Spinal cord (tissue), 10 donors: ENCODE measurements around the gene BRD1. TPM values are rescaled to one million over a fixed set of nuclear protein-coding genes. Genes with fewer than 3 reads are reported as not detected.
A peak's percentile ranks its signal among the peaks of the same experiment; 100 is the strongest.

Source experiments
- DNase-seq, 6 donors: peaks; one replicate each; pipeline versions ENCODE4 v3.0.0 to v3.0.0-alpha.2; 2013 to 2015; ENCODE audit warnings: low spot score in 6 of 6, low read depth in 4 of 6
- H3K27ac ChIP-seq: one replicate; pipeline ENCODE4 v1.5.1; 2013; ENCODE audit warnings: low read depth, low read length, control low read depth
- H3K27me3 ChIP-seq: one replicate; pipeline ENCODE4 v1.6.1; 2013; ENCODE audit warnings: low read length; ENCODE audit not compliant: control insufficient read depth, insufficient read depth
- H3K36me3 ChIP-seq: one replicate; pipeline ENCODE4 v1.6.1; 2013; ENCODE audit warnings: low read length; ENCODE audit not compliant: control insufficient read depth, insufficient read depth
- H3K4me1 ChIP-seq: one replicate; pipeline ENCODE4 v1.6.1; 2013; ENCODE audit warnings: low read length; ENCODE audit not compliant: control insufficient read depth, insufficient read depth
- H3K4me3 ChIP-seq: one replicate; pipeline ENCODE4 v1.5.1; 2013; ENCODE audit warnings: low read depth, low read length, control low read depth
- H3K9me3 ChIP-seq: one replicate; pipeline ENCODE4 v1.6.1; 2013; ENCODE audit warnings: low read length; ENCODE audit not compliant: control insufficient read depth, insufficient read depth
- WGBS: methylation state at CpG from one replicate; pipeline ENCODE4 v1.1.5; 2013; ENCODE audit warnings: missing lambda C conversion rate; ENCODE audit not compliant: insufficient coverage; 5-methylcytosine and 5-hydroxymethylcytosine counted together
- polyA plus RNA-seq, 2 donors: library from polyadenylated mRNA; unstranded; fragments of 120-200 nt; gene quantifications; one replicate each; pipeline ENCODE4 v1.2.1, GENCODE V29; 2013; ENCODE audit not compliant: insufficient read length in 2 of 2
- total RNA-seq, 2 donors: library from RNA; depleted of rRNA in 1 of 2; stranded (reverse); fragments of 120-200 nt in 1 of 2; fragments of >200 nt in 1 of 2; gene quantifications; one replicate each; pipeline versions ENCODE4 v1.2.3 to v1.2.4, GENCODE V29; 2013 to 2014
- donor health status: healthy.

The BRD1 gene
- total and polyA plus RNA-seq, 4 donors = 25.7 to 43.2 (median 32.0) TPM

GRCh38 chr22:49847751-49848689 is 20.3 kb upstream of the BRD1 start:
- Histone ChIP-seq H3K27me3 (peaks cover 66% of the 10 kb centered on the region), H3K9me3 (no peaks in the 10 kb centered on the region), H3K36me3 (no peaks in the 10 kb centered on the region), H3K4me3 (no peak overlapping the region), H3K27ac (no peak overlapping the region), H3K4me1 (peaks cover 29% of the 10 kb centered on the region)
- DNase-seq = no peak
- 16% methylated on average over 63 of the region's 64 CpGs for WGBS

- Histone ChIP-seq H3K4me1 (peaks cover 24% of the 10 kb centered on the region), H3K27ac (no peak overlapping the region), H3K9me3 (no peaks in the 10 kb centered on the region), H3K36me3 (no peaks in the 10 kb centered on the region), H3K4me3 (no peak overlapping the region), H3K27me3 (peaks cover 56% of the 10 kb centered on the region)
- WGBS = 77% methylated on average over 18 of the region's 19 CpGs
- no peak for DNase-seq
These were observed 18.2 kb upstream of the BRD1 start for GRCh38 chr22:49845666-49846459.

GRCh38 chr22:49845241-49845640 is 17.6 kb upstream of the BRD1 start:
- H3K9me3 ChIP-seq = no peaks in the 10 kb centered on the region
- H3K27ac ChIP-seq = no peak overlapping the region
- peaks cover 23% of the 10 kb centered on the region for H3K4me1 ChIP-seq
- H3K27me3 ChIP-seq = peaks cover 50% of the 10 kb centered on the region
- H3K36me3 ChIP-seq = no peaks in the 10 kb centered on the region
- DNase-seq = no peak
- H3K4me3 ChIP-seq = no peak overlapping the region
- 88% methylated on average over 9 of the region's 16 CpGs for WGBS

DNA sequence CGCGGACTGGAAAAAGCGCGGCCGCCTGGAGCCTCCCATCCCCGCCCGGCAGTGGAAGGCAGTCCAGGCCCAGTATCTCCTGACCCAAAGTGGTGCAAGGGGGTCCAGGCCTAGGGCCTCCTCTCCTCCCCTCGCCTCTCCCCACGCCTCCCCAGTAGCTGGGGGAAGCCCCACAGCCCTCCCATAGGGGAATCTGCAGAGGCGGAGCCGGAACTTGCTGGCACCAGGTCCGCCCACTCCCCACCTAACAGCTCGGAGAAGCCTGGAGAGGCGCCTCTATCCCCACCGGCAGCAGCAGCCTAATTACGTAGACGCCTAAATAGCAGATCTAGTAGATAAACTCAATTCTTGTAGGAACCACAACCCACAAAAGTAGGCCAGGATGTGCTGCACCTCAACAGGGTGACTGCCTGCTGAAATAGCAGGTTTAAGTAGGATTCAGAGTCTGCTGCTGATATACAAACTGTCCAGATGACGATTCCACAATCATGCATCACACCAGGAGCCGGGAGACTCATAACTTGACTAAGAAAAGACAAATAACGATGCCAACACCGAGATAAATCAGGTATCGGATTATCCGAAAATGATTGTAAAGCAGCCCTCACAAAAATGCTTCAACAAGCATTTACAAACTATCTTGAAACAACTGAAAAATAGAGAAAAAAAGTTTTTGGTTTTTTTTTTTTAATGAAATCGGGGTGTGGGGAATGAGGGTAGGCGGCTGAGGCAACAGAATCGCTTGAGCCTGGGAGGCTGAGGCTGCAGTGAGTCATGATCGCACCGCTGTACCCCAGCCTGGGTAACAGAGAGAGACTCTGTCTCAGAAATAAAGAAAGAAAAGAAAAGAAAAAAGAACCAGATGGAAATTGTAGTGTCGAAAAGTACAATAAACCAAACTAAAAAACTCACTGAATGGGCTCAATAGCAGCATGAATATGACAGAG is 11.4 kb upstream of the BRD1 start:
- 60% methylated on average over 23 of the region's 29 CpGs for WGBS
- Histone ChIP-seq H3K9me3 (no peaks in the 10 kb centered on the region), H3K36me3 (no peaks in the 10 kb centered on the region), H3K4me3 (no peak overlapping the region), H3K27ac (no peak overlapping the region), H3K4me1 (no peaks in the 10 kb centered on the region), H3K27me3 (no peaks in the 10 kb centered on the region)
- DNase-seq = no peak

DNA sequence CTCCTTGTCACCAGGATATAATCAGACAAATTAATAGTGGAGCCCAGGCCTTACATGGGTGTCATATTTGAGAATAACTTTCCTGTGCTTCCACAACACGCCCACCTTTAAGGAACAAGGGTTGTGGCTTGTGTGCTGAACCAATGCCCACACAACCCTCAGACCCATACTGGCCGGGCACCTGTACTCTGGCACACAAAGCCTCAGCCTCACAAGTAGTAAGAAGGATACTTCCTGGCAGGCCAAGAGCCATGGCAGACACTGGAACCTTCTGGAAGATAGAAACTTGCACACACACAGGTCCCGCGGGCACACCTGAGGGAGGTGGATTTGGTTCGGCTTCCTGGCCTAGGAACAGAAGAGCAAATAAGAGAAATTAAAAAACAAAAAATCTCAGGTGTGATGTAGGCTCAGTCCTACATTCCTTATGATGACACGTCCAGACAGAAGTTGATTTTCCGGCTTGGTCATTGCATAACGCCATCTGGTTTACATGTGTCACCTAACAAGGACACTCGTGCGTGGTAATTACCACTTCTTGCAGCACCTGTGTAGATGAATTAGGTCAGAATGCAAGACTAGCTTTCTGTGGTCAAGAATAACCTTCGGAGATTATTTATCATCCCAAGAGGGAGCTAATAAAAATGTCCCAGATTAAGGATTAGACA is 5.8 kb upstream of the BRD1 start:
- Histone ChIP-seq H3K9me3 (no peaks in the 10 kb centered on the region), H3K4me1 (peaks cover 2% of the 10 kb centered on the region), H3K27ac (no peak overlapping the region), H3K27me3 (no peaks in the 10 kb centered on the region), H3K4me3 (no peak overlapping the region), H3K36me3 (peaks cover 2% of the 10 kb centered on the region)
- DNase-seq = no peak
- WGBS = 96% methylated on average over 4 of the region's 11 CpGs

DNA sequence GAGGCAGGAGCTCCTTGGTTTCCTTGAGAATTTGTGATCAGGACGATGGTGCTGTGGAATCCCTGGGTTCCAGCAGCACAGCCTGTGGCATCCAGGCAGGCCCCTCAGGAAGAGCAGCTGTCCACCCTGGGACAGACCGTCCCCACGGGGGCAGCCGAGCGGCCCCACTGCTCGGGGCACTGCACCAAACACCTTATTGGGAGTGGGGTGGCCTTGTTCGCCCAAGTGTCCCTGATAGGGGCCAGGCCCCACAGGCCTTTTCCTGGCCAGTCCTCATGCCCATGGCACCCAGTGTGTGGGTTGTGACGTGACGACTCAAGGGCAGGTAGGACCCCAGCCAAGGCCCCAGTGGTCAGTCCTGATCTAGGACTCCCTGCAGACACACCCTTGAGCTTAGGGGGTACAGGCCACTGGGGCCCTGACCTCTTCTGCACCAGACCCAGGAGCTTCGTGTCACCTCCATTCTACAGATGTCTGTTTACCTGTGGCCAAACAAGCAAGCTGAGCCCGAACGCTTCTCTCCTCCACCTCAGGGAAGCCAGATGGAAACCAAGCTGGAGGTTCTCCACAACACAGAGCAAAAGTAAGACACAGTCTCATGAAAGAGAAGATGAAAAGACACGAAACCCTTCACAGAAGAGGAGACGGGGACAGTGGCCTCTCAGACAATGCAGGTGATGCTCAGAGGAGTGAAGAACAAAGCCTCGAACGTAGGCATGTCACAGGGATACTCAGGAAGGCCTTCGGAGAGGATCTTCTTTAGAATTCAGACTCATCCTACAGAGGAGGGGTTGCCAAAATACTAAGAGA is 1.6 kb upstream of the BRD1 start:
- no peaks in the 10 kb centered on the region for H3K9me3 ChIP-seq
- DNase-seq = no peak
- H3K36me3 ChIP-seq = peaks cover 16% of the 10 kb centered on the region
- no peak overlapping the region for H3K27ac ChIP-seq
- WGBS = 97% methylated on average over 15 of the region's 17 CpGs
- peaks cover 33% of the 10 kb centered on the region for H3K4me1 ChIP-seq
- H3K4me3 ChIP-seq = no peak overlapping the region
- H3K27me3 ChIP-seq = no peaks in the 10 kb centered on the region

DNA sequence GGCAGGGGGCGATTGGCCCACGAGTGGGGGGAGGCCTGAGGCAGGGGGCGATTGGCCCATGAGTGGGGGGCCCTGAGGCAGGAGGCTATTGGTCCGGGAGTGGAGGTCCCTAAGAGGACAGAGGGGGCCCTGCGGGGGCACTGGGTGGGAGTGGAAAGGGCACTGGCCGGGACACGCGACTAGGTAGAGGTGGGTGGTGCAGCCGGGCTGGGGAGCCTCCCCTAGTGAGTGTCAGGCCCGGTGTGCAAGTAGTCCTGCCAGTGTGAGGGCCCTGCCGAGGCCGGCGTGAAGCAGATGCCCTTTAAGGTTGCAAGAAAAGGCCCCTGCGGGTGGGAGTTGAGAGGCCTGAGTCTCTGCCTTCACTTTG is 909 bp upstream of the BRD1 start:
- no peak for DNase-seq
- no peaks in the 10 kb centered on the region for H3K27me3 ChIP-seq
- WGBS = 89% methylated on average over 12 of the region's 14 CpGs
- H3K4me3 ChIP-seq = no peak overlapping the region
- H3K27ac ChIP-seq = no peak overlapping the region
- no peaks in the 10 kb centered on the region for H3K9me3 ChIP-seq
- H3K36me3 ChIP-seq = peaks cover 23% of the 10 kb centered on the region
- H3K4me1 ChIP-seq = peaks cover 34% of the 10 kb centered on the region

DNA sequence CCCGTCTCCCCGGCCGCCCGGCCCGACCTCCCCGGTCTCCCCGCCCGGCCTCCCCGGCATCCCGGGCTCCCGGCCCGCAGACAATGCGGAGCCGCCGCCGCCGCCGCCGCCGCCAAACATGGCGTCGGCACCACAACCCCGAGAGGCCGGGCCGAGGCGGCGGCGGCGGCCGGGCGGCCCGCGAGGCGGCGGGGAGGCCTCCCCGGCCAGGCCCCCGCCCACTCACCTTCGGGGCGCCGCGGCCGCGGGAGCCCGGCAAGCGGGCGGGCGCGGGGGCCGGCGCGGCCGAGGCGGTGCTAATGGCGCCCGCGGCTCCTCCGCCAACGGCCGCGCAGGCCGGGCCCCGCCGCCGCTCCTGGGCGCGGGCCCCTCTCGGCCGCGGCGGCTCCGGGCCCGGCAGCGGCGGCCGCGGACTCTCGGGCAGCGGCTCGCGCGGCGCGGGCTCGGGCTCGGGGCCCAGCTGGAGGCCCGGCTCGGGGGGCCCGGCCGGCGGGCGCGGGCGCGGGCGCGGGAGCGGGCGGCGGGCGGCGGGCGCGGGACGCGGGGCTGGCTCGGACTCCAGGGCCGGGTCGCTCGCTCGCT is 311 bp downstream of the BRD1 start:
- peaks cover 35% of the 10 kb centered on the region for H3K36me3 ChIP-seq
- no peaks in the 10 kb centered on the region for H3K27me3 ChIP-seq
- H3K4me3 ChIP-seq = peak overlapping the region; percentile 53
- under 1% methylated on average over 110 of the region's 110 CpGs for WGBS
- H3K9me3 ChIP-seq = no peaks in the 10 kb centered on the region
- H3K4me1 ChIP-seq = peaks cover 34% of the 10 kb centered on the region
- peak in 1 of 6 donors; percentile 57 for DNase-seq
- H3K27ac ChIP-seq = no peak overlapping the region
